Transverse colon (tissue), 4 donors: ENCODE data around the gene NPLOC4. TPM values are rescaled to one million over a fixed set of nuclear protein-coding genes. Genes with fewer than 3 reads are reported as not detected.

ENCODE experiments used
- DNase-seq: peaks from one replicate; pipeline ENCODE4 v3.0.0-alpha.2; 2019
- H3K27ac ChIP-seq, 4 donors: fragments of 200-600 bp; sonication (generic); 2 replicates each; pipeline ENCODE4 v1.5.1; 2016 to 2018; ENCODE audit warnings: inconsistent platforms in 4 of 4
- H3K27me3 ChIP-seq: fragments of 200-600 bp; sonication (generic); 2 replicates; pipeline ENCODE4 v1.5.1; 2017; ENCODE audit warnings: inconsistent platforms
- H3K36me3 ChIP-seq, 4 donors: fragments of 200-600 bp; sonication (generic); 2 replicates each; pipeline ENCODE4 v1.5.1; 2017 to 2019; ENCODE audit warnings: inconsistent platforms in 4 of 4
- H3K4me1 ChIP-seq, 4 donors: fragments of 200-600 bp; sonication (generic); 2 replicates each; pipeline ENCODE4 v1.5.1; 2017 to 2020; ENCODE audit warnings: inconsistent platforms in 4 of 4
- H3K4me3 ChIP-seq, 4 donors: fragments of 200-600 bp; sonication (generic); 1 replicate in 1 of 4; 2 replicates in 3 of 4; pipeline versions ENCODE4 v1.5.1 to v1.6.1; 2017 to 2019; ENCODE audit warnings: inconsistent platforms in 4 of 4
- H3K9me3 ChIP-seq, 2 donors: fragments of 200-600 bp; sonication (generic); 2 replicates each; pipeline ENCODE4 v1.5.1; 2017 to 2019; ENCODE audit warnings: inconsistent platforms in 2 of 2
- CTCF ChIP-seq, 5 experiments: fragments of 200-600 bp in 3 of 5; fragments of 450-650 bp in 2 of 5; sonication (generic) in 3 of 5; IDR thresholded peaks; 1 replicate in 2 of 5; 2 replicates in 3 of 5; pipeline ENCODE4 v1.5.1; 2016 to 2017; ENCODE audit warnings: antibody characterized with exemption in 5 of 5, inconsistent platforms in 3 of 5, mild to moderate bottlenecking in 2 of 5, moderate library complexity in 1 of 5
- EP300 ChIP-seq: sonication (generic); formaldehyde crosslinking; IDR thresholded peaks from one replicate; pipeline ENCODE4 v1.6.1; 2017; ENCODE audit warnings: antibody characterized with exemption, low read depth
- POLR2A ChIP-seq: fragments of 450-650 bp; IDR thresholded peaks from one replicate; pipeline ENCODE4 v1.6.1; 2016; ENCODE audit warnings: antibody characterized with exemption, mild to moderate bottlenecking, moderate library complexity
- POLR2AphosphoS5 ChIP-seq, 3 donors: sonication (generic); formaldehyde crosslinking; IDR thresholded peaks; one replicate each; pipeline ENCODE4 v1.6.1; 2016; ENCODE audit warnings: antibody characterized with exemption in 3 of 3
- WGBS, 2 donors: methylation state at CpG; one replicate each; pipeline ENCODE4 v1.1.5; 2018; ENCODE audit warnings: low coverage in 1 of 2; 5-methylcytosine and 5-hydroxymethylcytosine counted together
- in situ Hi-C, 4 donors: fragments of 200-750 bp; cut with MboI; loops; one replicate each; pipeline versions ENCODE4 v1.15.0 to v1.15.1; 2017; ENCODE audit warnings: low sequenced_read_pairs in 3 of 4, low pct_ligation_motif_present in 1 of 4, low pct_unique_long_range_greater_than_20kb in 1 of 4
- intact Hi-C: fragments of 100-400 bp; cut with DNase I; formaldehyde crosslinking; loops from one replicate; pipeline ENCODE4 v1.15.1; 2023; ENCODE audit warnings: low total_unique reads
- small RNA-seq, 4 donors: library from RNA; depleted of rRNA; stranded (forward); fragments of <200 nt; gene quantifications; one replicate each; pipeline ENCODE3, GENCODE V24; 2016
- total RNA-seq, 4 donors: library from RNA; depleted of rRNA; stranded (reverse); fragments of >200 nt; gene quantifications; one replicate each; pipeline ENCODE4 v1.1.0, GENCODE V29; 2016

NPLOC4 gene
- total RNA-seq, 4 donors from 2014 or later, result 59.9 to 323 (median 84.6) TPM

DNA sequence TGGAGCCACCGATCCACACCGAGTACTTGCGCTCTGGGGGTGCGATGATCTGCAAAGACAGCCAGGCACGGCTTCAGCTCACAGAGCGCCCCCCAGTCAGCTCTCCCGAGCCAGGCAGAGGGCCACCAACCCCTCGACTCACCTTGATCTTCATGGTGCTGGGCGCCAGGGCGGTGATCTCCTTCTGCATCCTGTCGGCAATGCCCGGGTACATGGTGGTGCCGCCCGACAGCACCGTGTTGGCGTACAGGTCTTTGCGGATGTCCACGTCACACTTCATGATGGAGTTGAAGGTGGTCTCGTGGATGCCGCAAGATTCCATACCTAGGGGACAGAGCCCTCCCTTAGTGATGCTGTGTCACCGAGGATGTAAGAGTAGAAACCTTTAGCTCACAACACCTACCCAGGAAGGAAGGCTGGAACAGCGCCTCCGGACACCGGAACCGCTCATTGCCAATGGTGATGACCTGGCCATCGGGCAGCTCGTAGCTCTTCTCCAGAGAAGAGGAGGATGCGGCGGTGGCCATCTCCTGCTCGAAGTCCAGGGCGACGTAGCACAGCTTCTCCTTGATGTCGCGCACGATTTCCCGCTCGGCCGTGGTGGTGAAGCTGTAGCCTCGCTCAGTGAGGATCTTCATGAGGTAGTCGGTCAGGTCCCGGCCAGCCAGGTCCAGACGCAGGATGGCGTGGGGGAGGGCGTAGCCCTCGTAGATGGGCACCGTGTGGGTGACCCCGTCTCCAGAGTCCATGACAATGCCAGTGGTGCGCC, 125.9 kb downstream of the NPLOC4 start:
- Histone ChIP-seq H3K27ac (peak overlapping the region; percentile 99 to 100 (median 100)), H3K4me3 (peak overlapping the region; percentile 58 to 87 (median 84)), H3K4me1 (peaks cover 12 to 32% (median 20%) of the 10 kb centered on the region in 4 donors), H3K27me3 (no peaks in the 10 kb centered on the region), H3K36me3 (peaks cover 0 to 24% (median 17%) of the 10 kb centered on the region in 4 donors), H3K9me3 (no peaks in the 10 kb centered on the region)
- no peak for TF ChIP-seq POLR2A
- TF ChIP-seq POLR2AphosphoS5 (IDR thresholded peaks at IDR 0.05), result peak in 2 of 3 donors; percentile 39 to 76
- 0% methylated on average over 12 to 39 of the region's 48 CpGs for WGBS, 2 donors
- intact Hi-C loops (no loop called here), in situ Hi-C loops (no loop called here)
- no peak for DNase-seq

DNA sequence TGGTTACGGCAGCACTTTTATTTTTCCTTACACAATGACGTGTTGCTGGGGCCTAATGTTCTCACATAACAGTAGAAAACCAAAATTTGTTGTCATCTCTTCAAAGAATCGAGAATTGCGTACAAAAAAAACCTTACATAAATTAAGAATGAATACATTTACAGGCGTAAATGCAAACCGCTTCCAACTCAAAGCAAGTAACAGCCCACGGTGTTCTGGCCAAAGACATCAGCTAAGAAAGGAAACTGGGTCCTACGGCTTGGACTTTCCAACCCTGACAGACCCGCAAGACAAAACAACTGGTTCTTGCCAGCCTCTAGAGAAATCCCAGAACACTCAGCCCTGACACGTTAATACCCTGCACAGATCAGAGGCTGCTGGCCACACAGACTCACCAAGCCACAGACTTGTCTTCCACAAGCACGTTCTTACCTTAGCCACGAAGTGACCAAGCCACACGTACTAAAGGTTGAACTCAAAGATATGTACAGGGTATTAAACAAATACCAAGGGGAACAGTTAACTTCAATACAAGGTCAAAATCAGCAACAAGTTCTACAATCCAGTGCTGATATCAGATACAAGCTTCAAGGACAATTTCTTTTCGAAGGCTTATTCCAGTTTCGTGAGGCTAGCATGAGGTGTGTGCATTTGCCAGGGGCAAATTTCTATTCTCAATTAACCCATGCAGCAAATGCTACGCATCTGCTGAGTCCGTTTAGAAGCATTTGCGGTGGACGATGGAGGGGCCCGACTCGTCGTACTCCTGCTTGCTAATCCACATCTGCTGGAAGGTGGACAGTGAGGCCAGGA, 126.7 kb downstream of the NPLOC4 start:
- intact Hi-C loops (no loop called here), in situ Hi-C loops (no loop called here)
- Histone ChIP-seq H3K36me3 (peaks cover 0 to 24% (median 17%) of the 10 kb centered on the region in 4 donors), H3K9me3 (no peaks in the 10 kb centered on the region), H3K4me3 (peak overlapping the region; percentile 58 to 87 (median 84)), H3K27me3 (no peaks in the 10 kb centered on the region), H3K27ac (peak overlapping the region; percentile 99 to 100 (median 100)), H3K4me1 (peaks cover 7 to 26% (median 13%) of the 10 kb centered on the region in 4 donors)
- TF ChIP-seq POLR2A, result no peak
- peak in 1 of 3 donors; percentile 64 for TF ChIP-seq POLR2AphosphoS5 (IDR thresholded peaks at IDR 0.05)
- no peak for TF ChIP-seq EP300
- 2 to 3% methylated on average over 5 to 22 of the region's 22 CpGs for WGBS, 2 donors
- DNase-seq, result no peak

DNA sequence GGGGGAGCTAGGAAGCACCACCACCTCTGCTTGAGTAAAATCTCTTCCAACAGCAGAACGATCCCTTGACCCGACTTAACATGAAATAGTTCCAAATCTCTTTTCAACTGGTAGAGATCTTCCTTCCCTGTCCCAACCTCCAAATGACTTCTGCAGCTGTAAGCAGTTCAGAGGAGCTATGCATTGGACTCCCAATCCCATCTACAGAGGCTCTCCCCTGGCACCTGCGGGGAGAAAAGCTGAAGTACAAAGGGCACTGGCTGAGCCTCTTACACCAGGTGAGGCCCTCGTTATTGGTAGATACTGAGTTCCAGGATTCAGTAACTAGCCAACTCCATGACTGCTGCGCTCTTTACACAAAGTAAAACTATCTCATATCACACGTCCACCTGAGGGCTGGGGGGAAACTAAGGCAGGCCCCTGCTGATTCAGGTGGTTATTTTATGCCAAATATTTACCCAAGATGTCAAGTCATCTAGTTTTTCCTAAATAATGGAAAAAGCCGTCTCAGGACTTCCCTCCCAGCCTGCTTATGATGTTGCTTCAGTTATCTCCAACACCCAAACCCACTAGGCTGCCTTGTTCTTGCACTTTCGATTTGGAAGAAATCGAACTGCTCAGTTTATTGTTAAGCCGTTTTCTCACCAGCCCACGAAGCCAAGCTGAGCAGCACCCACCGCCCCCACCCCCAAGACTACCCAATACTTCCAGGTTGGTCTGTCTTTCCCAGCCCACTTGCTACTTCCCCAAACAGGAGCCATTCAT, 127.5 kb downstream of the NPLOC4 start:
- peak overlapping the region; percentile 99 to 100 (median 100) for H3K27ac ChIP-seq
- in situ Hi-C loops (no loop called here), intact Hi-C loops (no loop called here)
- TF ChIP-seq POLR2AphosphoS5 (IDR thresholded peaks at IDR 0.05), result peak in 2 of 3 donors; percentile 12 to 58
- TF ChIP-seq POLR2A, result peak; percentile 44
- TF ChIP-seq EP300, result no peak
- peaks cover 0 to 24% (median 17%) of the 10 kb centered on the region in 4 donors for H3K36me3 ChIP-seq
- peak; percentile 48 for DNase-seq
- peaks cover 7 to 26% (median 13%) of the 10 kb centered on the region in 4 donors for H3K4me1 ChIP-seq
- H3K27me3 ChIP-seq, result no peaks in the 10 kb centered on the region
- H3K9me3 ChIP-seq, result no peaks in the 10 kb centered on the region
- WGBS, 2 donors, result 0 to 7% methylated on average over 2 to 12 of the region's 12 CpGs
- H3K4me3 ChIP-seq, result peak overlapping the region; percentile 58 to 87 (median 84)

DNA sequence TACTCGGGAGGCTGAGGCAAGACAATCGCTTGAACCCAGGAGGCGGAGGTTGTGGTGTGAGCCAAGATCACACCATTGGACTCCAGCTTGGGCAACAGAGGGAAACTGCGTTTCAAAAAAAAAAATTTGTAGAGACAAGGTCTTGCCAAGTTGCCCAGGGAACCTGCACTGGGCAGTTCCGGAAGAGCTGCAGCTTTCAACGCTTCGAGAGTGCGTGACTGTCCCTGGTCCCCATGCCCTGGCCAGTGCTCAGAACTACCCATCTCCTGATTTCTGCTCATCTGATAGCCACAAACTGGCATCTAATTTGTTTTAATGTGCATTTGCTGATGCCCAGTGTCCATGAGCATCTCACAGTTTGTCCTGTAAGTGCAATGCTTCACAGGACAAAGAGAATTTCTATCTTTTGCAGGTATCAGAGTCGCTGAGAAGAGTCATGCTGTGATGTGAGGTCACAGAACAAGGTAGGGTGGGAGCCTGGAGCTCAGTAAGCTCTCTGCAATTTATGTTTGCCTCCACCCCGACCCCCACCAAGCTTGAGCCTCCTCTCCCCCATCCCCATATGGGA, 128.2 kb downstream of the NPLOC4 start:
- Histone ChIP-seq H3K27ac (peak overlapping the region; percentile 99 to 100 (median 100)), H3K27me3 (no peaks in the 10 kb centered on the region), H3K9me3 (no peaks in the 10 kb centered on the region), H3K4me1 (peaks cover 7 to 19% (median 13%) of the 10 kb centered on the region in 4 donors), H3K36me3 (peaks cover 0 to 24% (median 17%) of the 10 kb centered on the region in 4 donors), H3K4me3 (peak overlapping the region in 3 of 4 donors; percentile 82 to 87 (median 86))
- in situ Hi-C loops (no loop called here), intact Hi-C loops (no loop called here)
- 33 to 61% methylated on average over 1 to 10 of the region's 10 CpGs for WGBS, 2 donors
- TF ChIP-seq EP300 (no peak), POLR2AphosphoS5 (IDR thresholded peaks at IDR 0.05) (peak in 2 of 3 donors; percentile 48 to 87), POLR2A (peak; percentile 28), CTCF (IDR thresholded peaks at IDR 0.05) (no peak)
- DNase-seq, result no peak

Small RNA genes within 50 kb of the gene (small RNA-seq; reads per million reads assigned to genes)
- 0 reads per million in 4 donors for gene RF00019

Other genes starting within 250 kb of the NPLOC4 start
- gene BAHCC1, start 241.7 kb downstream of the NPLOC4 start, total RNA-seq, result 100 to 1,000 TPM in 1 of 4 donors, 10 to 100 TPM in 2, 1 to 10 TPM in 1; 8.7 to 133 (median 12.4) TPM
- 1,000 to 10,000 TPM; 2,099 to 4,882 (median 4,009) TPM for gene ACTG1, start 124.3 kb downstream of the NPLOC4 start, total RNA-seq
- 10 to 100 TPM in 2 of 4 donors, 1 to 10 TPM in 2; 2.3 to 36.4 (median 17.2) TPM for gene FSCN2, start 108.7 kb downstream of the NPLOC4 start, total RNA-seq
- 10 to 100 TPM; 26.2 to 90.5 (median 37.4) TPM for gene FAAP100, start 84.8 kb downstream of the NPLOC4 start, total RNA-seq
- gene TSPAN10, start 84 bp upstream of the NPLOC4 start, total RNA-seq, result under 1 TPM in 2 of 4 donors, not detected in 2; 0.48 to 0.55 TPM
- gene PDE6G, start 19.4 kb upstream of the NPLOC4 start, total RNA-seq, result not detected
- 10 to 100 TPM; 21.4 to 63.6 (median 41.2) TPM for gene OXLD1, start 29.5 kb upstream of the NPLOC4 start, total RNA-seq
- 10 to 100 TPM in 3 of 4 donors, 1 to 10 TPM in 1; 7.6 to 21.3 (median 13.5) TPM for gene CCDC137, start 29.6 kb upstream of the NPLOC4 start, total RNA-seq
- gene ARL16, start 46.7 kb upstream of the NPLOC4 start, total RNA-seq, result 10 to 100 TPM; 16.3 to 52.0 (median 33.1) TPM
- 100 to 1,000 TPM in 3 of 4 donors, 10 to 100 TPM in 1; 96.1 to 205 (median 150) TPM for gene HGS, start 46.9 kb upstream of the NPLOC4 start, total RNA-seq
- 100 to 1,000 TPM in 3 of 4 donors, 10 to 100 TPM in 1; 75.4 to 206 (median 114) TPM for gene MRPL12, start 66.3 kb upstream of the NPLOC4 start, total RNA-seq
- gene SLC25A10, start 75.2 kb upstream of the NPLOC4 start, total RNA-seq, result 10 to 100 TPM; 25.1 to 64.8 (median 46.6) TPM
- under 1 TPM in 2 of 4 donors, not detected in 2; 0.14 to 0.64 TPM for gene GCGR, start 167.0 kb upstream of the NPLOC4 start, total RNA-seq
- gene MCRIP1, start 196.2 kb upstream of the NPLOC4 start, total RNA-seq, result 10 to 100 TPM; 23.3 to 44.0 (median 33.2) TPM
- under 1 TPM in 1 of 4 donors, not detected in 3; 0.68 TPM for gene PPP1R27, start 197.9 kb upstream of the NPLOC4 start, total RNA-seq
- gene P4HB, start 223.4 kb upstream of the NPLOC4 start, total RNA-seq, result 100 to 1,000 TPM; 486 to 732 (median 556) TPM
- gene ARHGDIA, start 234.2 kb upstream of the NPLOC4 start, total RNA-seq, result 100 to 1,000 TPM; 189 to 480 (median 323) TPM